ENCODE data around the gene WAPL. TPM values are rescaled to one million over a fixed set of nuclear protein-coding genes. Genes with fewer than 3 reads are reported as not detected.

The WAPL gene
- polyA plus RNA-seq, 2 of the 4 experiments (the other 2 are of a cell fraction), result 15.4 to 25.6 TPM

DNA sequence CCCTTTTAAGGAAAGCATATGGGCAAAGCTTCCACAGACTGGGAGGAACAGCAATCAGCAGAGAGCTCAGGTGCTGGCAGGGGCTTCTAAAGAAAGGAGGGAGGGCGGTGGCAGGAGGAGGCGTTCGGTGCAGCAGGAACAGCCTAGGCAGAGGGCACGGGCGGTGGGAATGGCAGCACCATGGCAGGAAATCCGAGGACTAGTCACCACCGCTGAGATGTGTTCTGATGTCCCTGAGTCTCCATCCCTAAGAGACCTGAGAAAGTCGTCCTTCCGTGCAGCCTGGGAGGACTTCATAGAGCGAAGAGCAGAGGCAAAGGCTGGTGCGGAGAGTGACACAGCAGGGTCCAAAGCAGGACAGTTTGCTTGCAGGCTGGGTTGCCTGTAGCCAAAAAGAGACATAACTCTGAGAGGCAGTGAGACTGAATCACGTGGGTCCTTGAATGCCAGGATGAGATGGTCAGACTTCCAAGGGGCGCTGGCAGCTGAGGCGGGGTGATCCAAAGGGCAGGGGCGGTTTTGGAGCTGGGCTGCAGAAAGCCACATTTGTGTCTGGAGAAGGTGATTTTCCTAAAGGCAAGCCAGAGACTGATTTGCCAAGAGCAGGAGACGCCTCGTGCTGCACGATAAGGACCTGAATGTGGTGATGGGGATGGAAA lies 119.2 kb downstream of the WAPL start:
- DNase-seq (ENCODE audit: low read depth in 1 of 2, low spot score in 1 of 2), result no peak

GRCh38 chr10:86401588-86402282 lies 119.9 kb downstream of the WAPL start:
- WGBS (ENCODE audit: missing lambda C conversion rate), result 51% methylated on average over 20 of the region's 27 CpGs
- peaks cover 23% of the 10 kb centered on the region for H3K4me1 ChIP-seq
- ATAC-seq (peak; percentile 4 to 8; a peak in 4 of 6 replicates), FAIRE-seq (no peak), DNase-seq (ENCODE audit: low read depth in 1 of 2, low spot score in 1 of 2) (peak; percentile 31 to 47)
- peak overlapping the region; percentile 94 for H3K4me2 ChIP-seq
- ChIA-PET POLR2A (interaction anchor here (0.6 to 3.3 kb wide), 9 partner anchors 9 to 355 kb away, joined by 3 to 49 read pairs (median 13); partner anchors contain the start of genes BMPR1A and WAPL), CTCF (interaction anchor here (0.5 to 6.3 kb wide), 15 partner anchors 9 to 1619 kb away, joined by 3 to 143 read pairs (median 5); no protein-coding TSS in a partner anchor)
- peak overlapping the region; percentile 78 for H3K4me3 ChIP-seq
- peak overlapping the region; percentile 92 to 94 for H3K27ac ChIP-seq
- TF ChIP-seq CBX8 (IDR thresholded peaks at IDR 0.05) (no peak), ZFP36 (IDR thresholded peaks at IDR 0.05; ENCODE audit: borderline replicate concordance, partially characterized antibody) (no peak), PHF8 (IDR thresholded peaks at IDR 0.05; ENCODE audit: borderline replicate concordance, low read depth) (no peak), ESRRA (IDR thresholded peaks at IDR 0.05; ENCODE audit: borderline replicate concordance, low read length) (no peak), JUNB (IDR thresholded peaks at IDR 0.05) (no peak), CBX2 (IDR thresholded peaks at IDR 0.05; ENCODE audit: borderline replicate concordance, low read depth) (no peak), FOSB (CRISPR knock-in tag; IDR thresholded peaks at IDR 0.05) (no peak), EP300 (IDR thresholded peaks at IDR 0.05) (no peak), ELK1 (IDR thresholded peaks at IDR 0.05; ENCODE audit: low read depth, low read length) (no peak), GATA3 (IDR thresholded peaks at IDR 0.05; ENCODE audit: borderline replicate concordance) (no peak), ZNF302 (CRISPR knock-in tag; IDR thresholded peaks at IDR 0.05) (no peak), SMC3 (IDR thresholded peaks at IDR 0.05) (no peak), EHMT2 (IDR thresholded peaks at IDR 0.05; ENCODE audit: low read depth) (no peak), KDM1A (IDR thresholded peaks at IDR 0.05; ENCODE audit: low read depth) (no peak), MAFK (IDR thresholded peaks at IDR 0.05; ENCODE audit: partially characterized antibody) (no peak), NFE2L2 (conservative IDR thresholded peaks at IDR 0.05; ENCODE audit: low read length) (no peak)
- TF ChIP-seq, protein P1, sequence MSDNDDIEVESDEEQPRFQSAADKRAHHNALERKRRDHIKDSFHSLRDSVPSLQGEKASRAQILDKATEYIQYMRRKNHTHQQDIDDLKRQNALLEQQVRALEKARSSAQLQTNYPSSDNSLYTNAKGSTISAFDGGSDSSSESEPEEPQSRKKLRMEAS (IDR thresholded peaks at IDR 0.05), result no peak; the same call in 1 of the 2 replicates
- TF ChIP-seq, protein P2, sequence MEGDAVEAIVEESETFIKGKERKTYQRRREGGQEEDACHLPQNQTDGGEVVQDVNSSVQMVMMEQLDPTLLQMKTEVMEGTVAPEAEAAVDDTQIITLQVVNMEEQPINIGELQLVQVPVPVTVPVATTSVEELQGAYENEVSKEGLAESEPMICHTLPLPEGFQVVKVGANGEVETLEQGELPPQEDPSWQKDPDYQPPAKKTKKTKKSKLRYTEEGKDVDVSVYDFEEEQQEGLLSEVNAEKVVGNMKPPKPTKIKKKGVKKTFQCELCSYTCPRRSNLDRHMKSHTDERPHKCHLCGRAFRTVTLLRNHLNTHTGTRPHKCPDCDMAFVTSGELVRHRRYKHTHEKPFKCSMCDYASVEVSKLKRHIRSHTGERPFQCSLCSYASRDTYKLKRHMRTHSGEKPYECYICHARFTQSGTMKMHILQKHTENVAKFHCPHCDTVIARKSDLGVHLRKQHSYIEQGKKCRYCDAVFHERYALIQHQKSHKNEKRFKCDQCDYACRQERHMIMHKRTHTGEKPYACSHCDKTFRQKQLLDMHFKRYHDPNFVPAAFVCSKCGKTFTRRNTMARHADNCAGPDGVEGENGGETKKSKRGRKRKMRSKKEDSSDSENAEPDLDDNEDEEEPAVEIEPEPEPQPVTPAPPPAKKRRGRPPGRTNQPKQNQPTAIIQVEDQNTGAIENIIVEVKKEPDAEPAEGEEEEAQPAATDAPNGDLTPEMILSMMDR (IDR thresholded peaks at IDR 0.05), result no peak
- TF ChIP-seq, protein P3, sequence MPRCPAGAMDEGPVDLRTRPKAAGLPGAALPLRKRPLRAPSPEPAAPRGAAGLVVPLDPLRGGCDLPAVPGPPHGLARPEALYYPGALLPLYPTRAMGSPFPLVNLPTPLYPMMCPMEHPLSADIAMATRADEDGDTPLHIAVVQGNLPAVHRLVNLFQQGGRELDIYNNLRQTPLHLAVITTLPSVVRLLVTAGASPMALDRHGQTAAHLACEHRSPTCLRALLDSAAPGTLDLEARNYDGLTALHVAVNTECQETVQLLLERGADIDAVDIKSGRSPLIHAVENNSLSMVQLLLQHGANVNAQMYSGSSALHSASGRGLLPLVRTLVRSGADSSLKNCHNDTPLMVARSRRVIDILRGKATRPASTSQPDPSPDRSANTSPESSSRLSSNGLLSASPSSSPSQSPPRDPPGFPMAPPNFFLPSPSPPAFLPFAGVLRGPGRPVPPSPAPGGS (IDR thresholded peaks at IDR 0.05), result no peak
- no peaks in the 10 kb centered on the region for H3K9me3 ChIP-seq

More for the DNA sequence above, 119.2 kb downstream of the WAPL start:
- H3K4me3 ChIP-seq, result no peak overlapping the region
- peak overlapping the region; percentile 32 to 92; a peak in 3 of 6 replicates for H3K27ac ChIP-seq
- peaks cover 23% of the 10 kb centered on the region for H3K4me1 ChIP-seq
- POLR2A ChIA-PET, result interaction anchor here (0.6 to 3.3 kb wide), 3 partner anchors 9 to 37 kb away, joined by 5 to 49 read pairs (median 18); no protein-coding TSS in a partner anchor
- CTCF ChIA-PET, result interaction anchor here (0.6 to 6.3 kb wide), 9 partner anchors 9 to 855 kb away, joined by 3 to 143 read pairs (median 6); no protein-coding TSS in a partner anchor
- TF ChIP-seq, protein P1 (IDR thresholded peaks at IDR 0.05), result no peak
- TF ChIP-seq NPAS2 (CRISPR knock-in tag; IDR thresholded peaks at IDR 0.05; ENCODE audit: borderline replicate concordance), result no peak
- TF ChIP-seq RNF2 (IDR thresholded peaks at IDR 0.05; ENCODE audit: borderline replicate concordance, low read depth), result no peak
- no peak for TF ChIP-seq ZFP36 (IDR thresholded peaks at IDR 0.05; ENCODE audit: borderline replicate concordance, partially characterized antibody)
- no peak for TF ChIP-seq FOSL2 (IDR thresholded peaks at IDR 0.05)
- no peak for TF ChIP-seq FOSL2 (CRISPR knock-in tag; IDR thresholded peaks at IDR 0.05)
- no peak for TF ChIP-seq MAFK (IDR thresholded peaks at IDR 0.05; ENCODE audit: partially characterized antibody)
- no peak for TF ChIP-seq BHLHE40 (IDR thresholded peaks at IDR 0.05; ENCODE audit: low read depth, low read length)
- TF ChIP-seq ELK1 (IDR thresholded peaks at IDR 0.05; ENCODE audit: low read depth, low read length), result no peak
- TF ChIP-seq HEYL (CRISPR knock-in tag; IDR thresholded peaks at IDR 0.05), result no peak
- TF ChIP-seq, protein P4, sequence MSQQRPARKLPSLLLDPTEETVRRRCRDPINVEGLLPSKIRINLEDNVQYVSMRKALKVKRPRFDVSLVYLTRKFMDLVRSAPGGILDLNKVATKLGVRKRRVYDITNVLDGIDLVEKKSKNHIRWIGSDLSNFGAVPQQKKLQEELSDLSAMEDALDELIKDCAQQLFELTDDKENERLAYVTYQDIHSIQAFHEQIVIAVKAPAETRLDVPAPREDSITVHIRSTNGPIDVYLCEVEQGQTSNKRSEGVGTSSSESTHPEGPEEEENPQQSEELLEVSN (IDR thresholded peaks at IDR 0.05; ENCODE audit: borderline replicate concordance, low read depth), result no peak
- no peak for TF ChIP-seq SREBF2 (IDR thresholded peaks at IDR 0.05)
- no peak for TF ChIP-seq CEBPB (IDR thresholded peaks at IDR 0.05)
- TF ChIP-seq CHD2 (IDR thresholded peaks at IDR 0.05; ENCODE audit: low read length, partially characterized antibody), result no peak
- no peak for TF ChIP-seq KDM5A (IDR thresholded peaks at IDR 0.05)
- no peak for TF ChIP-seq POLR2AphosphoS2 (conservative IDR thresholded peaks at IDR 0.05; ENCODE audit: low read length)
- TF ChIP-seq ZSCAN20 (CRISPR knock-in tag; IDR thresholded peaks at IDR 0.05), result no peak
- no peak for TF ChIP-seq FOXS1 (CRISPR knock-in tag; IDR thresholded peaks at IDR 0.05)
- FAIRE-seq (no peak), ATAC-seq (no peak)
- H3K9me3 ChIP-seq, result no peaks in the 10 kb centered on the region
- peak overlapping the region; percentile 94 for H3K4me2 ChIP-seq
- 81% methylated on average over 18 of the region's 18 CpGs for WGBS (ENCODE audit: missing lambda C conversion rate)

Data from A549 (cell line).